ENCODE measurements around the gene NIP7. TPM values are rescaled to one million over a fixed set of nuclear protein-coding genes. Genes with fewer than 3 reads are reported as not detected.

The NIP7 gene
- total RNA-seq, 1 experiment from 2014 or later, result 62.8 TPM

DNA sequence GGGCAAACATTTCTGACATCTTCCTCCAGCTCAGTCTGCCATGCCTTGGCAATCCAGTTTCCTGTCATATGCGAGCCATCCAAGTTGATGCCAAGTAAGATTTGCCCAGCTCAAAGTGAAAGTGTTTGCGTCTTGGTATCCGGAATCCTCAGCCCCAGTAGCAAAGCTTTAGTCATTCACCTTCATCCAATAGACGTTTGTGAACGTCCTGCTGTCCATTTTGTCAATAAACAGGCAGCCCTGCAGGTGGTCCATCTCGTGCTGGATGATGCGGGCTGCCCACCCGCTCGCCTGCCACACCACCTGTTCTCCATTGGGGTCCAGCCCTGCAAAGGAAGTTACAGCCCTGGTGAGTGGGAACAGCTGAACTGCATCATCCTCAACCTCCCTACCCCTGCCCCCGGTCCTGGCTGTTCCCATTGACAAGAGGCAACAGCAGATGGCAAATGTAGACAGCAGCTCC lies 10.7 kb upstream of the NIP7 start:
- Histone ChIP-seq H3K36me3 (ENCODE audit: control insufficient read depth in 1 of 2, insufficient read depth in 2 of 2, low read length in 2 of 2) (peaks cover 36 to 61% of the 10 kb centered on the region in 2 experiments), H2AFZ (ENCODE audit: low read depth, low read length, poor library complexity, severe bottlenecking) (no peak overlapping the region), H4K20me1 (ENCODE audit: insufficient read depth) (peaks cover 20% of the 10 kb centered on the region; the same call in 1 of the 2 replicates), H3K4me3 (replicated peaks in 1 of 2; ENCODE audit: low read depth in 1 of 2, low read length in 2 of 2) (peak overlapping the region; percentile 87 to 88), H3K27me3 (ENCODE audit: insufficient read depth, low read length) (no peaks in the 10 kb centered on the region), H3K79me2 (ENCODE audit: insufficient read depth, low read length) (peaks cover 88% of the 10 kb centered on the region), H3K9me2 (ENCODE audit: insufficient read depth) (no peaks in the 10 kb centered on the region), H3K27ac (ENCODE audit: low read depth, low read length) (peak overlapping the region; percentile 87), H3K4me1 (ENCODE audit: control insufficient read depth in 1 of 2, insufficient read depth in 2 of 2, low read length in 2 of 2) (peaks cover 18 to 33% of the 10 kb centered on the region in 2 experiments), H3K9ac (ENCODE audit: low read length) (peak overlapping the region; percentile 88), H3K9me3 (ENCODE audit: control insufficient read depth in 1 of 2, insufficient read depth in 1 of 2, low read depth in 1 of 2, low read length in 2 of 2) (no peaks in the 10 kb centered on the region), H3K4me2 (ENCODE audit: low read length) (peak overlapping the region; percentile 97)
- no peak for ATAC-seq
- BruUV-seq (replicated peaks), result no TSS peak
- CTCF ChIA-PET, result no interaction called here
- RAD21 ChIA-PET (ENCODE audit: low non-redundant PET in 1 of 2, low total read pairs in 2 of 2, uncharacterized antibody in 2 of 2, unreplicated experiment in 2 of 2), result no interaction called here
- TF ChIP-seq CEBPB (IDR thresholded peaks at IDR 0.05; ENCODE audit: low read depth) (no peak), ZFX (IDR thresholded peaks at IDR 0.05) (no peak), TCF7L2 (IDR thresholded peaks at IDR 0.05; ENCODE audit: borderline replicate concordance, extremely low read depth, insufficient read depth, insufficient read length) (no peak), CBX3 (IDR thresholded peaks at IDR 0.05; ENCODE audit: low read depth) (no peak), POLR2AphosphoS5 (IDR thresholded peaks at IDR 0.05; ENCODE audit: low read depth, low read length) (peak; percentile 7; the same call in 1 of the 2 replicates), SP1 (IDR thresholded peaks at IDR 0.05; ENCODE audit: low read depth) (0 out of 2 replicates have a peak, but pooled peaks have one; percentile 4), POLR2A (IDR thresholded peaks at IDR 0.05; ENCODE audit: borderline replicate concordance, extremely low read depth, insufficient read depth, insufficient read length) (no peak)
- TF ChIP-seq, protein P1, sequence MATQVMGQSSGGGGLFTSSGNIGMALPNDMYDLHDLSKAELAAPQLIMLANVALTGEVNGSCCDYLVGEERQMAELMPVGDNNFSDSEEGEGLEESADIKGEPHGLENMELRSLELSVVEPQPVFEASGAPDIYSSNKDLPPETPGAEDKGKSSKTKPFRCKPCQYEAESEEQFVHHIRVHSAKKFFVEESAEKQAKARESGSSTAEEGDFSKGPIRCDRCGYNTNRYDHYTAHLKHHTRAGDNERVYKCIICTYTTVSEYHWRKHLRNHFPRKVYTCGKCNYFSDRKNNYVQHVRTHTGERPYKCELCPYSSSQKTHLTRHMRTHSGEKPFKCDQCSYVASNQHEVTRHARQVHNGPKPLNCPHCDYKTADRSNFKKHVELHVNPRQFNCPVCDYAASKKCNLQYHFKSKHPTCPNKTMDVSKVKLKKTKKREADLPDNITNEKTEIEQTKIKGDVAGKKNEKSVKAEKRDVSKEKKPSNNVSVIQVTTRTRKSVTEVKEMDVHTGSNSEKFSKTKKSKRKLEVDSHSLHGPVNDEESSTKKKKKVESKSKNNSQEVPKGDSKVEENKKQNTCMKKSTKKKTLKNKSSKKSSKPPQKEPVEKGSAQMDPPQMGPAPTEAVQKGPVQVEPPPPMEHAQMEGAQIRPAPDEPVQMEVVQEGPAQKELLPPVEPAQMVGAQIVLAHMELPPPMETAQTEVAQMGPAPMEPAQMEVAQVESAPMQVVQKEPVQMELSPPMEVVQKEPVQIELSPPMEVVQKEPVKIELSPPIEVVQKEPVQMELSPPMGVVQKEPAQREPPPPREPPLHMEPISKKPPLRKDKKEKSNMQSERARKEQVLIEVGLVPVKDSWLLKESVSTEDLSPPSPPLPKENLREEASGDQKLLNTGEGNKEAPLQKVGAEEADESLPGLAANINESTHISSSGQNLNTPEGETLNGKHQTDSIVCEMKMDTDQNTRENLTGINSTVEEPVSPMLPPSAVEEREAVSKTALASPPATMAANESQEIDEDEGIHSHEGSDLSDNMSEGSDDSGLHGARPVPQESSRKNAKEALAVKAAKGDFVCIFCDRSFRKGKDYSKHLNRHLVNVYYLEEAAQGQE (IDR thresholded peaks at IDR 0.05; ENCODE audit: low read depth), result no peak
- TF ChIP-seq, protein P2, sequence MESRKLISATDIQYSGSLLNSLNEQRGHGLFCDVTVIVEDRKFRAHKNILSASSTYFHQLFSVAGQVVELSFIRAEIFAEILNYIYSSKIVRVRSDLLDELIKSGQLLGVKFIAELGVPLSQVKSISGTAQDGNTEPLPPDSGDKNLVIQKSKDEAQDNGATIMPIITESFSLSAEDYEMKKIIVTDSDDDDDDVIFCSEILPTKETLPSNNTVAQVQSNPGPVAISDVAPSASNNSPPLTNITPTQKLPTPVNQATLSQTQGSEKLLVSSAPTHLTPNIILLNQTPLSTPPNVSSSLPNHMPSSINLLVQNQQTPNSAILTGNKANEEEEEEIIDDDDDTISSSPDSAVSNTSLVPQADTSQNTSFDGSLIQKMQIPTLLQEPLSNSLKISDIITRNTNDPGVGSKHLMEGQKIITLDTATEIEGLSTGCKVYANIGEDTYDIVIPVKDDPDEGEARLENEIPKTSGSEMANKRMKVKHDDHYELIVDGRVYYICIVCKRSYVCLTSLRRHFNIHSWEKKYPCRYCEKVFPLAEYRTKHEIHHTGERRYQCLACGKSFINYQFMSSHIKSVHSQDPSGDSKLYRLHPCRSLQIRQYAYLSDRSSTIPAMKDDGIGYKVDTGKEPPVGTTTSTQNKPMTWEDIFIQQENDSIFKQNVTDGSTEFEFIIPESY (IDR thresholded peaks at IDR 0.05; ENCODE audit: extremely low read depth, insufficient replicate concordance, low read length), result no peak
- TF ChIP-seq, protein P3, sequence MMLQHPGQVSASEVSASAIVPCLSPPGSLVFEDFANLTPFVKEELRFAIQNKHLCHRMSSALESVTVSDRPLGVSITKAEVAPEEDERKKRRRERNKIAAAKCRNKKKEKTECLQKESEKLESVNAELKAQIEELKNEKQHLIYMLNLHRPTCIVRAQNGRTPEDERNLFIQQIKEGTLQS (IDR thresholded peaks at IDR 0.05), result no peak
- TF ChIP-seq, protein P4, sequence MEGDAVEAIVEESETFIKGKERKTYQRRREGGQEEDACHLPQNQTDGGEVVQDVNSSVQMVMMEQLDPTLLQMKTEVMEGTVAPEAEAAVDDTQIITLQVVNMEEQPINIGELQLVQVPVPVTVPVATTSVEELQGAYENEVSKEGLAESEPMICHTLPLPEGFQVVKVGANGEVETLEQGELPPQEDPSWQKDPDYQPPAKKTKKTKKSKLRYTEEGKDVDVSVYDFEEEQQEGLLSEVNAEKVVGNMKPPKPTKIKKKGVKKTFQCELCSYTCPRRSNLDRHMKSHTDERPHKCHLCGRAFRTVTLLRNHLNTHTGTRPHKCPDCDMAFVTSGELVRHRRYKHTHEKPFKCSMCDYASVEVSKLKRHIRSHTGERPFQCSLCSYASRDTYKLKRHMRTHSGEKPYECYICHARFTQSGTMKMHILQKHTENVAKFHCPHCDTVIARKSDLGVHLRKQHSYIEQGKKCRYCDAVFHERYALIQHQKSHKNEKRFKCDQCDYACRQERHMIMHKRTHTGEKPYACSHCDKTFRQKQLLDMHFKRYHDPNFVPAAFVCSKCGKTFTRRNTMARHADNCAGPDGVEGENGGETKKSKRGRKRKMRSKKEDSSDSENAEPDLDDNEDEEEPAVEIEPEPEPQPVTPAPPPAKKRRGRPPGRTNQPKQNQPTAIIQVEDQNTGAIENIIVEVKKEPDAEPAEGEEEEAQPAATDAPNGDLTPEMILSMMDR (IDR thresholded peaks at IDR 0.05 in 2 of 3, conservative IDR thresholded peaks at IDR 0.05 in 1 of 3; ENCODE audit: borderline replicate concordance in 1 of 3, insufficient read depth in 1 of 3, low read depth in 2 of 3, low read length in 2 of 3), result no peak
- POLR2A ChIA-PET, result no interaction called here
- intact Hi-C loops (cut with micrococcal nuclease), result no loop called here
- no peak for DNase-seq (ENCODE audit: low read depth, low spot score)

Measured in HCT116 (cell line).